HepG2 (cell line): ENCODE data around the gene ENTPD2. TPM values are rescaled to one million over a fixed set of nuclear protein-coding genes. Genes with fewer than 3 reads are reported as not detected.

Experiments used
- ELF4 ChIP-seq: sonication (generic); formaldehyde crosslinking; IDR thresholded peaks from 2 replicates; pipeline ENCODE4 v1.5.0; 2020; ENCODE audit warnings: missing genetic modification reagents, mild to moderate bottlenecking, moderate library complexity, borderline replicate concordance
- JDP2 ChIP-seq: sonication (generic); formaldehyde crosslinking; IDR thresholded peaks from 2 replicates; pipeline ENCODE4 v1.8.1; 2022; ENCODE audit warnings: missing genetic modification reagents, borderline replicate concordance
- KDM4B ChIP-seq: sonication (generic); formaldehyde crosslinking; IDR thresholded peaks from 2 replicates; pipeline ENCODE4 v1.4.0; 2020; ENCODE audit warnings: missing genetic modification reagents
- KLF9 ChIP-seq: IDR thresholded peaks from 2 replicates; pipeline ENCODE4 v1.6.1; 2016; ENCODE audit warnings: low read depth
- MEIS2 ChIP-seq: sonication (generic); formaldehyde crosslinking; IDR thresholded peaks from 2 replicates; pipeline ENCODE4 v1.9.0; 2021; ENCODE audit warnings: mild to moderate bottlenecking, missing genetic modification reagents
- MIER3 ChIP-seq: IDR thresholded peaks from 2 replicates; pipeline ENCODE4 v1.6.1; 2016; ENCODE audit warnings: missing compliant biosample characterization, borderline replicate concordance
- MXD3 ChIP-seq: IDR thresholded peaks from 2 replicates; pipeline ENCODE4 v1.6.1; 2016; ENCODE audit warnings: mild to moderate bottlenecking, missing biosample characterization, missing genetic modification reagents
- NFE2L1 ChIP-seq: sonication (generic); formaldehyde crosslinking; IDR thresholded peaks from 2 replicates; pipeline ENCODE4 v1.4.0; 2020; ENCODE audit warnings: missing genetic modification reagents, mild to moderate bottlenecking, borderline replicate concordance
- NR3C1 ChIP-seq: sonication (generic); formaldehyde crosslinking; IDR thresholded peaks from 2 replicates; pipeline ENCODE4 v1.4.0; 2020; ENCODE audit warnings: missing genetic modification reagents
- RBFOX2 ChIP-seq: fragments of 200-400 bp; formaldehyde crosslinking; IDR thresholded peaks from 2 replicates; pipeline ENCODE4 v1.6.1; 2017; ENCODE audit warnings: low read depth, mild to moderate bottlenecking, low read length
- RBM22 ChIP-seq: fragments of 200-400 bp; formaldehyde crosslinking; optimal IDR thresholded peaks from 2 replicates; pipeline ENCODE3; 2017; ENCODE audit warnings: mild to moderate bottlenecking, low read length, moderate library complexity
- SOX5 ChIP-seq: IDR thresholded peaks from 2 replicates; pipeline ENCODE4 v1.6.1; 2016; ENCODE audit warnings: borderline replicate concordance
- TCF7L2 ChIP-seq: IDR thresholded peaks from 2 replicates; pipeline ENCODE4 v1.6.1; 2011; ENCODE audit warnings: mild to moderate bottlenecking, low read depth, low read length, moderate library complexity
- THAP7 ChIP-seq: sonication (generic); formaldehyde crosslinking; IDR thresholded peaks from 2 replicates; pipeline ENCODE4 v1.8.1; 2023; ENCODE audit warnings: mild to moderate bottlenecking, missing genetic modification reagents
- THYN1 ChIP-seq: sonication (generic); formaldehyde crosslinking; IDR thresholded peaks from 2 replicates; pipeline ENCODE4 v1.8.1; 2023; ENCODE audit warnings: low read depth, mild to moderate bottlenecking, moderate library complexity, missing genetic modification reagents, borderline replicate concordance
- ZBTB44 ChIP-seq: sonication (generic); formaldehyde crosslinking; IDR thresholded peaks from 2 replicates; pipeline ENCODE4 v1.4.0; 2020; ENCODE audit warnings: missing genetic modification reagents
- ZBTB7B ChIP-seq: sonication (generic); formaldehyde crosslinking; IDR thresholded peaks from 2 replicates; pipeline ENCODE4 v1.4.0; 2020; ENCODE audit warnings: missing genetic modification reagents
- ZEB1 ChIP-seq: IDR thresholded peaks from 2 replicates; pipeline ENCODE4 v1.6.1; 2012; ENCODE audit warnings: mild to moderate bottlenecking, low read depth, inconsistent platforms; ENCODE audit not compliant: insufficient replicate concordance
- ZFP36L1 ChIP-seq: sonication (generic); formaldehyde crosslinking; IDR thresholded peaks from 2 replicates; pipeline ENCODE4 v1.8.0; 2022; ENCODE audit warnings: mild to moderate bottlenecking, missing genetic modification reagents, moderate library complexity
- ZFY ChIP-seq: sonication (generic); formaldehyde crosslinking; IDR thresholded peaks from 2 replicates; pipeline ENCODE4 v1.4.0; 2020; ENCODE audit warnings: missing genetic modification reagents
- ZIK1 ChIP-seq: sonication (generic); formaldehyde crosslinking; IDR thresholded peaks from 2 replicates; pipeline ENCODE4 v1.5.0; 2020; ENCODE audit warnings: mild to moderate bottlenecking, low read depth, missing genetic modification reagents, borderline replicate concordance
- ZNF234 ChIP-seq: sonication (generic); formaldehyde crosslinking; conservative IDR thresholded peaks from 2 replicates; pipeline ENCODE4 v1.5.1; 2020; ENCODE audit warnings: mild to moderate bottlenecking, missing genetic modification reagents
- ZNF282 ChIP-seq: fragments of 450-650 bp; IDR thresholded peaks from 2 replicates; pipeline ENCODE4 v1.6.1; 2018; ENCODE audit not compliant: partially characterized antibody
- ZNF570 ChIP-seq: sonication (generic); formaldehyde crosslinking; IDR thresholded peaks from 2 replicates; pipeline ENCODE4 v1.4.0; 2020; ENCODE audit warnings: mild to moderate bottlenecking, missing genetic modification reagents, borderline replicate concordance
- ZNF576 ChIP-seq: sonication (generic); formaldehyde crosslinking; IDR thresholded peaks from 2 replicates; pipeline ENCODE4 v1.4.0; 2020; ENCODE audit warnings: mild to moderate bottlenecking, missing genetic modification reagents
- ZNF589 ChIP-seq: sonication (generic); formaldehyde crosslinking; conservative IDR thresholded peaks from 2 replicates; pipeline ENCODE4 v1.8.0; 2022; ENCODE audit warnings: mild to moderate bottlenecking, moderate library complexity, missing genetic modification reagents
- ZNF672 ChIP-seq: sonication (generic); formaldehyde crosslinking; IDR thresholded peaks from 2 replicates; pipeline ENCODE4 v1.8.1; 2022; ENCODE audit warnings: missing genetic modification reagents
- ZNF773 ChIP-seq: sonication (generic); formaldehyde crosslinking; IDR thresholded peaks from 2 replicates; pipeline ENCODE4 v1.4.0; 2020; ENCODE audit warnings: missing genetic modification reagents, borderline replicate concordance
- ZNF850 ChIP-seq: sonication (generic); formaldehyde crosslinking; conservative IDR thresholded peaks from 2 replicates; pipeline ENCODE4 v1.9.0; 2021; ENCODE audit warnings: mild to moderate bottlenecking, missing genetic modification reagents
- ZNF879 ChIP-seq: sonication (generic); formaldehyde crosslinking; IDR thresholded peaks from 2 replicates; pipeline ENCODE4 v1.8.1; 2023; ENCODE audit warnings: missing genetic modification reagents
- polyA plus RNA-seq, 8 experiments: library from polyadenylated mRNA; depleted of rRNA in 3 of 8; stranded (reverse) in 7 of 8; unstranded in 1 of 8; fragments of >200 nt; fragmentation: Illumina TruSeq in 4 of 8; extraction: Trizol in 4 of 8; gene quantifications; 2 replicates each; pipeline versions ENCODE4 v1.2.1 to v1.2.3, GENCODE V29; 2011 to 2016; ENCODE audit warnings: low read depth in 4 of 8, missing spikeins in 1 of 8, mixed read lengths in 1 of 8; ENCODE audit not compliant: insufficient read depth in 1 of 8
- total RNA-seq, 5 experiments: library from RNA; depleted of rRNA; stranded (reverse); fragments of >200 nt; fragmentation: Illumina TruSeq; extraction: Trizol; gene quantifications; 2 replicates each; pipeline ENCODE4 v1.2.3, GENCODE V29; 2016; ENCODE audit warnings: low read depth in 1 of 5

ENTPD2 gene
- total and polyA plus RNA-seq, 2 of the 13 experiments (the other 11 are each of a cell fraction or from before 2014, with no cell fraction given), result 0.95 to 3.2 TPM

- TF ChIP-seq ZBTB7B (CRISPR knock-in tag) (peak; percentile 49; the same call in 1 of the 2 replicates), MEIS2 (peak; percentile 26; the same call in 1 of the 2 replicates), RBM22 (no peak), ZIK1 (CRISPR knock-in tag) (no peak), KDM4B (CRISPR knock-in tag) (peak; percentile 41; the same call in 1 of the 2 replicates), ZNF672 (CRISPR knock-in tag) (no peak), NR3C1 (CRISPR knock-in tag) (no peak), ZFP36L1 (CRISPR knock-in tag) (no peak), ZNF282 (no peak), MIER3 (CRISPR knock-in tag) (no peak), MXD3 (0 out of 2 replicates have a peak, but pooled peaks have one; percentile 20), JDP2 (CRISPR knock-in tag) (no peak), ZNF570 (CRISPR knock-in tag) (no peak), ZFY (CRISPR knock-in tag) (no peak), KLF9 (no peak), ZNF576 (CRISPR knock-in tag) (0 out of 2 replicates have a peak, but pooled peaks have one; percentile 33), ZNF879 (CRISPR knock-in tag) (no peak), ELF4 (CRISPR knock-in tag) (no peak), THYN1 (CRISPR knock-in tag) (no peak), ZNF773 (CRISPR knock-in tag) (no peak), NFE2L1 (CRISPR knock-in tag) (no peak), TCF7L2 (no peak), SOX5 (CRISPR knock-in tag) (no peak), ZEB1 (no peak), THAP7 (CRISPR knock-in tag) (no peak), ZNF234 (0 out of 2 replicates have a peak, but pooled peaks have one; percentile 53), ZNF589 (CRISPR knock-in tag) (no peak), ZBTB44 (CRISPR knock-in tag) (no peak), ZNF850 (CRISPR knock-in tag) (no peak), RBFOX2 (peak; percentile 51)
These were observed 10.4 kb upstream of the ENTPD2 start (continued) for GRCh38 chr9:137064027-137064879.
